IPS-15b (cell line): ENCODE measurements around the gene ENO1.

Experiments
- H3K27me3 ChIP-seq: one replicate; pipeline ENCODE4 v1.6.1; 2013; ENCODE audit warnings: low read length; ENCODE audit not compliant: control insufficient read depth, insufficient read depth
- H3K36me3 ChIP-seq: one replicate; pipeline ENCODE4 v1.6.1; 2013; ENCODE audit warnings: low read length; ENCODE audit not compliant: control insufficient read depth, insufficient read depth
- H3K4me1 ChIP-seq: one replicate; pipeline ENCODE4 v1.6.1; 2013; ENCODE audit warnings: mild to moderate bottlenecking, low read length; ENCODE audit not compliant: control insufficient read depth, insufficient read depth
- H3K4me3 ChIP-seq: one replicate; pipeline ENCODE4 v1.5.1; 2013; ENCODE audit warnings: low read depth, low read length
- H3K9ac ChIP-seq: one replicate; pipeline ENCODE4 v1.6.1; 2013; ENCODE audit warnings: low read depth, mild to moderate bottlenecking, low read length
- H3K9me3 ChIP-seq: one replicate; pipeline ENCODE4 v1.6.1; 2013; ENCODE audit warnings: mild to moderate bottlenecking, low read length; ENCODE audit not compliant: control insufficient read depth, insufficient read depth

Gene ENO1

DNA sequence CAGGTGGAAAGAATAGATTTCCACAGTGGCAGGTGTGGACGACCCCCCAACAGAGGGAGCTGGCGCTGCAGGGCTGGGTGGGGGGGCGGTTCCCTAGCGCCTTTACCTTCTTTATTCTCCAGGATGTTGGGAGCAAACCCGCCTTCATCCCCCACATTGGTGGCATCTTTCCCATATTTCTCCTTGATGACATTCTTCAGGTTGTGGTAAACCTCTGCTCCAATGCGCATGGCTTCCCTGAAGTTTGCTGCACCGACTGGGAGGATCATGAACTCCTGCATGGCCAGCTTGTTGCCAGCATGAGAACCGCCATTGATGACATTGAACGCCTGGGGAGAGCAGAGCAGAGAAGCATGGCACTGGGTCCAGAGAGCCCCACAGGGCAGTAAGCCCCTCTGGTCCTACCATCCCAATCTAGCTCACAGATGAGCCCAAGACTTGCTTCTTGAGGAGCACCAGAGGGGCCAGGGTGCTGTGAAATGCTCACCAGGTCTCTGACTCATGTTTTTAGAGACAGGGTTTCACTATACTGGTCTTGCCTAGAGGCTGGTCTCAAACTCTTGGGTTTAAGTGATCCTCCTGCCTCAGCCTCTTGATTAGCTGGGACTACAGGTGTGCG is 12.2 kb downstream of the ENO1 start:
- no peaks in the 10 kb centered on the region for H3K9me3 ChIP-seq
- peaks cover 91% of the 10 kb centered on the region for H3K36me3 ChIP-seq
- H3K4me3 ChIP-seq, result no peak overlapping the region
- no peaks in the 10 kb centered on the region for H3K27me3 ChIP-seq
- no peaks in the 10 kb centered on the region for H3K4me1 ChIP-seq
- no peak overlapping the region for H3K9ac ChIP-seq

DNA sequence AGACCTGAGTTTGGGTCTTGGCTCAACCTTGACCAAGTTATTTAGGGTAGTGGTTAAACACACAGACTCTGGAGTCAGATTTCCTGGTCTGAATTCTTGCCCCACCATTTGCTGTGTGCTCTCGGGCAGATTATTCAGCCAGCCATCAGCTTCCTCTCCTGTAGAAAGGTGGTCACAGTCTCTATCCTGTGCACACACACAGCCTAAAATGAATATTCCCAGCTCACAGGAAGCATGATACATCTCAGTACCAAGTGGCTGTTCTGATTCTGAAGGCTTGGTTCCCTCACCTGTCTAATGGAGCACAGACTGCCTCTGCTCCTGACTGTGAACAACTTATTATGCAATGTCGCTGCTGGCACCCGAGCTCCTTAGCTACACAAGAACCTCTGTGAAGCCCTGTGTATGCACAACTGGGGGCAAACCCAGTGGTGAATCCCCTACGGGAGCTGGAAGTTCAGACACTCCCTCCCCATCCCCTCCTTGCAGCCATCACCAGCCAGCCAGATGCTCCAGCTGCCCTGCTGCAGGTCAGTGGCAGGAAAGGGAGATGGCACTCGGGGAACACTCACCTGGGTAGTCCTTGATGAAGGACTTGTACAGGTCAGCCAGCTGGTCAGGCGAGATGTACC is 13.7 kb downstream of the ENO1 start:
- Histone ChIP-seq H3K36me3 (peaks cover 90% of the 10 kb centered on the region), H3K4me1 (no peaks in the 10 kb centered on the region), H3K4me3 (no peak overlapping the region), H3K27me3 (no peaks in the 10 kb centered on the region), H3K9ac (no peak overlapping the region), H3K9me3 (no peaks in the 10 kb centered on the region)

DNA sequence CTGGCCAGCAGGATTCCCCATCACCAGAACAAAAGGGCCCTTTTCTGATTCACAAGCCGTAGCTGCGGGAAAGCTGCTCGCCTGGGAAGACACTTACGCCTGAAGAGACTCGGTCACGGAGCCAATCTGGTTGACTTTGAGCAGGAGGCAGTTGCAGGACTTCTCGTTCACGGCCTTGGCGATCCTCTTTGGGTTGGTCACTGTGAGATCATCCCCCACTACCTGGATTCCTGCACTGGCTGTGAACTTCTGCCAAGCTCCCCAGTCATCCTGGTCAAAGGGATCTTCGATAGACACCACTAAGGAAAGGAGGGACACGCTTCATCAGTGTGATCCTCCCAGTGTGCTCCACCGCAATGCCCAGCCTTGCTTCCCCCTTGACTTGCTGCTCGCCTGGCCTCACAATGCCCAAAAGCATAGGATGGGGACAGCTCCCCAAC is 14.7 kb downstream of the ENO1 start:
- Histone ChIP-seq H3K9ac (no peak overlapping the region), H3K27me3 (no peaks in the 10 kb centered on the region), H3K9me3 (no peaks in the 10 kb centered on the region), H3K4me1 (no peaks in the 10 kb centered on the region), H3K4me3 (no peak overlapping the region), H3K36me3 (peaks cover 87% of the 10 kb centered on the region)

DNA sequence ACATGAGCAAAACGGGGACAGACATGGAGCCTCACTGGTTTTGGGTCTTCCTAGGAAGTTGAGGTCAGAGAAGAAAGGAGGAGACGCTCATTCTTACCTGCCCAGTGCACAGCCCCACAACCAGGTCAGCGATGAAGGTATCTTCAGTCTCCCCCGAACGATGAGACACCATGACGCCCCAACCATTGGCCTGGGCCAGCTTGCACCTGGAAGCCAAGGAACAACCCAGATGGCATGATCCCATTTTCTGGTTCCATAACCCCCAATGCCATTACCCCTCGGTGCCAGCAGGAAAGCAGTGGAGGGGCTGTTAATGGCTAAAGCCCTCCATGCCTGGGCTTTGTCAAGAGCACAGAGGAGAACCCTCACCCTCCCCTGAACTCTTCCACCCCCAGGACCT is 15.3 kb downstream of the ENO1 start:
- Histone ChIP-seq H3K27me3 (no peaks in the 10 kb centered on the region), H3K36me3 (peaks cover 84% of the 10 kb centered on the region), H3K9me3 (no peaks in the 10 kb centered on the region), H3K9ac (no peak overlapping the region), H3K4me3 (no peak overlapping the region), H3K4me1 (no peaks in the 10 kb centered on the region)

DNA sequence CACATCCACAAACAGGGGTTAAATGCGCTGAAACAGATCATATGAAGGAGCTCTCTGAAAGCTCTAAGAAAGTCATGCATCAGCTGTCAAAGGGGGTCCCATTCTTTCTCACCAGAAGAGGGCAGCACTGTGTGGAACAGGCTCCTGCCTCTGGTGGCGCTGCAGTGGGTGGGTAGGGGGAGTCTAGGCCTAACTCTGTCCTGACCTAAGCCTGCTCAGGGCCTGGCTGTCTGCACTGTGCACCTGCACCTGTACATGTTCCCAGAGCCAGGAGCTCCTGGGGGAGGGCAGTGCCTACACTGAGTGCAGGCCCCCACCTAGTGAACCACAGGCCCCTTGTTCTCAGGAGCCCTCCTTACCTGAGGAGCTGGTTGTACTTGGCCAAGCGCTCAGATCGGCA is 16.0 kb downstream of the ENO1 start:
- Histone ChIP-seq H3K4me1 (no peaks in the 10 kb centered on the region), H3K36me3 (peaks cover 78% of the 10 kb centered on the region), H3K9me3 (no peaks in the 10 kb centered on the region), H3K27me3 (no peaks in the 10 kb centered on the region), H3K9ac (no peak overlapping the region), H3K4me3 (no peak overlapping the region)

DNA sequence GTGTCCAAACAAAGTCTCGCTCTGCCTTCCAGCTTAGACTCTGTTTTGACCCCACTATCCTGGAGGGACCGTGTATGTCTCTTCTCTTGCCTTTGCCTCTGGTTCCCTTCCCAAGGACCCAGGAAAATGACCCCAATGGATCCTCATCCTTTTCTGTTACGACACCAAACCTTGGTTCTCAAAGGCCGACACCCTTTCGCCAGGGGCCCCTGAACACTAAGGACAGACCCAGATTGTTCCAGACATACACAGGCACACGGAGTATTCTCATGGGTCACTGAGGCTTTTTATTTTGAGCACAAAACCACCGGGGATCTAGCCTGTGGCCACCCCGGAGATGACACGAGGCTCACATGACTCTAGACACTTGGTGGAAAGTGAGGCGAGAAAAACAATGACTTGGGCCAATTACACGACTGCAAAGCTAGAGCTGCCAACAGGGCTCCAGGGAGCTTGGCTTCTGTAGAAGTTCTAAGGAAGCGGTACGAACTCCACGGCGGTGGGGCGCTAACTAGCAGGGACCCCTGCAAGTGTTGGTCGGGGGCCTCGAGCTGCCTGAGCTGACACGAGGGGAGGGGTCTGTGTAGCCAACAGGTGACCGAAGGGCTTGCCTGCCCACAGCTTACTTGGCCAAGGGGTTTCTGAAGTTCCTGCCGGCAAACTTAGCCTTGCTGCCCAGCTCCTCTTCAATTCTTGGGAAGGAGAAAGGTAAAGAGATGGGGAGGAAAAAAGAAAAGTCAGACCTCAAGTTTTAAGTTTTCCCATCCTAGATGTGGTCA is 17.6 kb downstream of the ENO1 start:
- H3K9ac ChIP-seq, result no peak overlapping the region

DNA sequence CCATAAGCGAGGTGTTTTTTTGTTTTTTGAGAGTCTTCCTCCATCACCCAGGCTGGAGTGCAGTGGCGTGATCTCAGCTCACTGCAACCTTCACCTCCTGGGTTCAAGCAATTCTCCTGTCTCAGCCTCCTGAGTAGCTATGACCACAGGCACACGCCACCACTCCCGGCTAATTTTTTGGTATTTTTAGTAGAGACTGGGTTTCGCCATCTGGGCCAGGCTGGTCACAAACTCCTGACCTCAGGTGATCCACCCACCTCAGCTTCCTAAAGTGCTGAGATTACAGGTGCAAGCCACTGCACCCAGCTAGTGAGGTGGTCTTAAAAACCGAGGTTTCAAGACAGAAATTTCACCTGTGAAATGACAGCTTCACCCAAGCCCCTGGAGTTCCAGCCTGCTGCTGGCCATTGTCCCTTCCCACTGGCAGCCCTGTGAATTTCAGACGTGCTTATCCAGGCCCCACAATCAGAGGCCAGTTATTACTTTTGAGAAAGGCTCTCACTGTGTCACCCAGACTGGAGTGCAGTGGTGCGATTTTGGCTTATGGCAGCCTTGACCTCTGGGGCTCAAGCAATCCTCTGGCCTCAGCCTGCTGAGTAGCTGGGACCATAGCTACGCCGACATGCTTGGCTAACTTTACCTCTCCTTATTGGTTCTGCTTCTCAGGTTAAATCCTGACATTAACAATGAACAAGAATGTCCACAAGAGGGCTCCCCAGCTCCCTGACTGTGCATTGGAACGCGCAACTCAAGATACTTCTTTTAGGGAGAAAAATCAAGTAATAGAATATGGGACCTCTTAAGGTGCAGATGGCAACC is 19.4 kb downstream of the ENO1 start:
- no peaks in the 10 kb centered on the region for H3K9me3 ChIP-seq
- no peaks in the 10 kb centered on the region for H3K27me3 ChIP-seq
- no peak overlapping the region for H3K9ac ChIP-seq
- no peak overlapping the region for H3K4me3 ChIP-seq
- H3K4me1 ChIP-seq, result no peaks in the 10 kb centered on the region
- peaks cover 47% of the 10 kb centered on the region for H3K36me3 ChIP-seq

More for the DNA sequence above, 17.6 kb downstream of the ENO1 start:
- Histone ChIP-seq H3K4me3 (no peak overlapping the region), H3K4me1 (no peaks in the 10 kb centered on the region), H3K9me3 (no peaks in the 10 kb centered on the region), H3K27me3 (no peaks in the 10 kb centered on the region), H3K36me3 (peaks cover 64% of the 10 kb centered on the region)

DNA sequence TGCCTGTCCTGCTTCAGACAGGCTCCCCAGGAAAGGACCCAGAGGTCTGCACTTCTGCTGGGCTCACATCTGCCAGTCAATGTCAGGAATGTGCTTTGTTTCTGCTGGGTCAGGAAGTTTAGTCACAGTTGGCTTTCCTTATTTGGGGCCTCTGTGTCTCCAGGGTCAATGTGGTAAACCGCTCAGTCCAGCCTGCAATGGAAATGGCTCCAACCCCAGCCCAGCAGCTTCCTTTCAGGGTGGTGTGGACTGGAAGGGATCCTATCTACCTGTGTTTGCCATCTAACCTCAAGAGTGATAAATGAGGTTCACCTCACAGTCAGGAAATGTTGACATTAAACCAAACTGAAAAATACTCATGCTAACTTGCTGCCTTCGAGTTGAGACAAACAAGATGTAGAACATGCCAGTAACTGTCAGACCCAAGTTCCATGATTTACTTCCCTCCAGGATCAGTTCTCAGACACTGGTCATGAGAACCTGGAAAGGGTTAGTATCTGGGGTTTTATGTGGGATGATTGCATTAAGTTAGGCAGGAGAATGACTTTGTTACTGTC is 20.3 kb downstream of the ENO1 start:
- Histone ChIP-seq H3K9ac (no peak overlapping the region), H3K36me3 (peaks cover 39% of the 10 kb centered on the region), H3K4me1 (no peaks in the 10 kb centered on the region), H3K9me3 (no peaks in the 10 kb centered on the region), H3K4me3 (no peak overlapping the region), H3K27me3 (no peaks in the 10 kb centered on the region)

DNA sequence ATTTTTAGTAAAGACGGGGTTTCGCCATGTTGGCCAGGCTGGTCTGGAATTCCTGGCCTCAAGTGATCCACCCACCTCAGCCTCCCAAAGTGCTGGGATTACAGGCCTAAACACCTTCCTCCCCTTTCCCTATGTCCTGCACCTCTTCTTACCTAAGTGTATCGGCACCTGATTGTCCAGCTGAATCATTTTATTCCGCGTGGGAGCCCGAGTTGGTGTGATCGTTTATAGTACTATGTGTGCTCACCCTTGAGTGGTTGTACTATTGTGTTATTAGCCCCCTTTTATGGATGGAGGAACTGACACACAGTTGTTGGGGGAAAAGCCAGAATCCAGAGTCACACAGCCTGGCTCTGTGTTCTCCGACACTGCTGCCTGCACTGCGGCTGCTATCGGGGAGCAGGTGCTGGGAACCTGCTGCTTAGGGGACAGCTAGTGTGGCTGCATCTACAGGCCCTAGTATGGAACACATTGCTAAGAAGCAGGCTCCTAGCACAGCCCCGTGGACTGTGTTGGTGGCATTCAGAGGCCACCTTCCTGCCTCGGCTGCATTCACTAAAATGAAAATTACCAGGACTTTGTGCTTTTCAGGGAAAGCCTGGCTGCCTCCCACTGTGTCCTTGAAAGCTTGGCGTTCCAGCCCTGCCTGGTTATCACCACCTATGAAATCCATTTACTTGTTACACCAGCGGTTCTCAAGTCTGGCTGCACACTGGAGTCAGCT is 21.6 kb downstream of the ENO1 start:
- no peaks in the 10 kb centered on the region for H3K27me3 ChIP-seq
- no peak overlapping the region for H3K4me3 ChIP-seq
- H3K36me3 ChIP-seq, result peaks cover 26% of the 10 kb centered on the region
- H3K9ac ChIP-seq, result no peak overlapping the region
- H3K9me3 ChIP-seq, result no peaks in the 10 kb centered on the region
- no peaks in the 10 kb centered on the region for H3K4me1 ChIP-seq

DNA sequence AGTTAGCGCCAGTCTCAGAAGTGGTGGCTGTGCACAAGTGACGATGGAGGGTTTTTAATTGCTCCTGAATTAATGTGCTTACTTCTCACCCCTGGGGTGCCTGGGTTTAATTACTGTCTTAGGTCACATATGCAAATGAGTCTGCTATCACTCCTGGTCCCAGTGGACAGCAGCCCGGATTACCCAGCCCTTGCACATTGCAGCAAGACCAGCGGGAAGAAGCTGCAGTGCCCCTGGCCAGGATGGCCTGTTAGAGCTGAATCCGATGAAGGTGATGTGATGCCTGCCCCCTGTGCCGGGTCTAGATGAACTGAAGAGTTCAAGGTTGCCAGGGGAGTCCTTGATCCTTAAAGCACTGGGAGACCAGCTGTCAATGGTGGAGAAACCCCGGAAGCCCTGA is 24.2 kb downstream of the ENO1 start:
- no peak overlapping the region for H3K4me3 ChIP-seq
- H3K36me3 ChIP-seq, result peaks cover 7% of the 10 kb centered on the region
- no peaks in the 10 kb centered on the region for H3K9me3 ChIP-seq
- no peak overlapping the region for H3K9ac ChIP-seq
- H3K4me1 ChIP-seq, result no peaks in the 10 kb centered on the region
- H3K27me3 ChIP-seq, result no peaks in the 10 kb centered on the region

DNA sequence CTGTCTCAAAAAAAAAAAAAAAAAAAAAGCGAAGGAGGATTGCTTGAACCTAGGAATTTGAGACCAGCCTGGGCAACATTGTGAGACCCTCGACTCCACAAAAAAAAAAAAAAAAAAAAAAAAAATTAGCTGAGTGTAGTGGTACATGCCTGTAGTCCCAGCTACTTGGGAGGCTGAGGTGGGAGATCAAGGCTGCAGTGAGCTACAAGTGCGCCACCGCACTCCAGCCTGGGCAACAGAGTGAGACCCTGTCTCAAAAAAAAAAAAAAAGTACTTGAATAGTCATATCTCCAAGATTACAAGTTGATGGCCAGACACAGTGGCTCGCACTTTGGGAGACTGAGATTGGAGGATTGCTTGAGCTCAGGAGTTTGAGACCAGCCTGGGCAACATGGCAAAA is 27.4 kb downstream of the ENO1 start:
- no peaks in the 10 kb centered on the region for H3K36me3 ChIP-seq
- no peaks in the 10 kb centered on the region for H3K4me1 ChIP-seq
- H3K27me3 ChIP-seq, result no peaks in the 10 kb centered on the region
- H3K9ac ChIP-seq, result no peak overlapping the region
- no peaks in the 10 kb centered on the region for H3K9me3 ChIP-seq
- no peak overlapping the region for H3K4me3 ChIP-seq
